ENCODE data around the gene ZDHHC8.

ZDHHC8 gene

DNA sequence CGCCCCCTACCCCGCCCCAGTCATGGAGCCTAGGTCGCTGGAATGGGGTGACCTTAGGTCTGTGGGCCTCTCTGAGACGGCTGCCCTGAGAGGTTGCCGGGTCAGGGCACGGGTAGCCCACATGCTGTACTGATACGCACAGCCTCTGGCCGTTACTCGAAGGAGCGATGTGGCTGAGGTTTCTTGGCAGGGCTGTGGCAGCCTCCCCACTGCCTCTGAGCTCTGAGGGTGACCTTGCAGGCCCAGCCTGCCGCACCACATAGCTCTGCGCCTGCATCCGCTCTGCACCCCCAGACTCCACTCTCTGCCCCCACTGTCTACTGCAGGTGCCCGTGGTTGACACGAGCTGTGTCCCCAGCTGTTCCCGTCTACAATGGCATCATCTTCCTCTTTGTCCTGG, 7.3 kb downstream of the ZDHHC8 start:
- Histone ChIP-seq H3K9me3 (ENCODE audit: insufficient read depth, low read length, severe bottlenecking) (no peaks in the 10 kb centered on the region), H3K27ac (ENCODE audit: low read length) (no peak overlapping the region), H3K4me2 (ENCODE audit: insufficient read depth, low read length) (no peak overlapping the region), H2AFZ (ENCODE audit: low read depth, low read length) (no peak overlapping the region), H3K27me3 (ENCODE audit: insufficient read depth, low read length, poor library complexity) (no peaks in the 10 kb centered on the region), H3K9ac (ENCODE audit: low read depth, low read length) (no peak overlapping the region), H3K4me1 (ENCODE audit: insufficient read depth, low read length) (peaks cover 10% of the 10 kb centered on the region), H3K36me3 (ENCODE audit: insufficient read depth, low read length) (peaks cover 34% of the 10 kb centered on the region), H3K4me3 (ENCODE audit: low read depth in 1 of 2, low read length in 2 of 2) (no peak overlapping the region), H4K20me1 (ENCODE audit: insufficient read depth, low read length) (peaks cover 49% of the 10 kb centered on the region), H3K79me2 (ENCODE audit: insufficient read depth, low read length) (peaks cover 38% of the 10 kb centered on the region)
- TF ChIP-seq EZH2 (IDR thresholded peaks at IDR 0.05; ENCODE audit: borderline replicate concordance, low read depth, low read length, severe bottlenecking): no peak
- TF ChIP-seq, protein P1, sequence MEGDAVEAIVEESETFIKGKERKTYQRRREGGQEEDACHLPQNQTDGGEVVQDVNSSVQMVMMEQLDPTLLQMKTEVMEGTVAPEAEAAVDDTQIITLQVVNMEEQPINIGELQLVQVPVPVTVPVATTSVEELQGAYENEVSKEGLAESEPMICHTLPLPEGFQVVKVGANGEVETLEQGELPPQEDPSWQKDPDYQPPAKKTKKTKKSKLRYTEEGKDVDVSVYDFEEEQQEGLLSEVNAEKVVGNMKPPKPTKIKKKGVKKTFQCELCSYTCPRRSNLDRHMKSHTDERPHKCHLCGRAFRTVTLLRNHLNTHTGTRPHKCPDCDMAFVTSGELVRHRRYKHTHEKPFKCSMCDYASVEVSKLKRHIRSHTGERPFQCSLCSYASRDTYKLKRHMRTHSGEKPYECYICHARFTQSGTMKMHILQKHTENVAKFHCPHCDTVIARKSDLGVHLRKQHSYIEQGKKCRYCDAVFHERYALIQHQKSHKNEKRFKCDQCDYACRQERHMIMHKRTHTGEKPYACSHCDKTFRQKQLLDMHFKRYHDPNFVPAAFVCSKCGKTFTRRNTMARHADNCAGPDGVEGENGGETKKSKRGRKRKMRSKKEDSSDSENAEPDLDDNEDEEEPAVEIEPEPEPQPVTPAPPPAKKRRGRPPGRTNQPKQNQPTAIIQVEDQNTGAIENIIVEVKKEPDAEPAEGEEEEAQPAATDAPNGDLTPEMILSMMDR (IDR thresholded peaks at IDR 0.05; ENCODE audit: borderline replicate concordance, extremely low read depth, low read length, poor library complexity, severe bottlenecking): no peak
- ATAC-seq (ENCODE audit: insufficient read depth, low read depth) (no peak), DNase-seq (no peak)

DNA sequence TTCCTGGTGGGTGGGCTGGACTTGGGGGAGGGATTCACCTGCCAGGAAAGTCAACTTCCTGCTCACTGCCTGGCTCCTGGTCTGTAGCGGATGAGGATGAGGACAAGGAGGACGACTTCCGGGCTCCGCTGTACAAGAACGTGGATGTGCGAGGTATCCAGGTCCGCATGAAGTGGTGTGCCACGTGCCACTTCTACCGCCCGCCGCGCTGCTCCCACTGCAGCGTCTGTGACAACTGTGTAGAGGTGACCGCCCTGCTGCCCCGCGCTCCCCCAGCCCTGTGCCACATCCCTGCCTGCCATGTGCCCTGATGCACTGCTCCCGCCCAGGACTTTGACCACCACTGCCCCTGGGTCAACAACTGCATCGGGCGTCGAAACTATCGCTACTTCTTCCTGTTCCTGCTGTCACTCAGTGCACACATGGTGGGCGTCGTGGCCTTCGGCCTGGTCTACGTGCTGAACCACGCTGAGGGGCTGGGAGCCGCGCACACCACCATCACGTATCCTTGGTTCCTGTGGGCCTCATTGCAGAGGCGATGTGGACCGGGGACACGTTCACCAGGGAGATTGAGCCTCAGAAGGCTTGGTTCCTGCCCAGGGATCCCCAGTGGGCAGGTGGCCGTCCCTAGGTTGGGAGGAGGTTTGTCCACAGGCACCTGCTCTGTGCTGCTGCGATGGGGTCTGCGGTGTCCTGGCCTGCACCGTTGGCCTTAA, 7.9 kb downstream of the ZDHHC8 start:
- no peak overlapping the region for H3K4me2 ChIP-seq (ENCODE audit: insufficient read depth, low read length)
- H3K4me3 ChIP-seq (ENCODE audit: low read depth in 1 of 2, low read length in 2 of 2): no peak overlapping the region
- H2AFZ ChIP-seq (ENCODE audit: low read depth, low read length): no peak overlapping the region
- TF ChIP-seq, protein P1 (IDR thresholded peaks at IDR 0.05; ENCODE audit: borderline replicate concordance, extremely low read depth, low read length, poor library complexity, severe bottlenecking): no peak
- no peak for TF ChIP-seq EZH2 (IDR thresholded peaks at IDR 0.05; ENCODE audit: borderline replicate concordance, low read depth, low read length, severe bottlenecking)
- peaks cover 31% of the 10 kb centered on the region for H3K79me2 ChIP-seq (ENCODE audit: insufficient read depth, low read length)
- H4K20me1 ChIP-seq (ENCODE audit: insufficient read depth, low read length): peaks cover 42% of the 10 kb centered on the region
- no peak overlapping the region for H3K9ac ChIP-seq (ENCODE audit: low read depth, low read length)
- no peaks in the 10 kb centered on the region for H3K9me3 ChIP-seq (ENCODE audit: insufficient read depth, low read length, severe bottlenecking)
- H3K27ac ChIP-seq (ENCODE audit: low read length): no peak overlapping the region
- H3K27me3 ChIP-seq (ENCODE audit: insufficient read depth, low read length, poor library complexity): no peaks in the 10 kb centered on the region
- ATAC-seq (ENCODE audit: insufficient read depth, low read depth): no peak
- DNase-seq: no peak
- H3K36me3 ChIP-seq (ENCODE audit: insufficient read depth, low read length): peaks cover 34% of the 10 kb centered on the region
- peaks cover 3% of the 10 kb centered on the region; the same call in 1 of the 2 replicates for H3K4me1 ChIP-seq (ENCODE audit: insufficient read depth, low read length)

DNA sequence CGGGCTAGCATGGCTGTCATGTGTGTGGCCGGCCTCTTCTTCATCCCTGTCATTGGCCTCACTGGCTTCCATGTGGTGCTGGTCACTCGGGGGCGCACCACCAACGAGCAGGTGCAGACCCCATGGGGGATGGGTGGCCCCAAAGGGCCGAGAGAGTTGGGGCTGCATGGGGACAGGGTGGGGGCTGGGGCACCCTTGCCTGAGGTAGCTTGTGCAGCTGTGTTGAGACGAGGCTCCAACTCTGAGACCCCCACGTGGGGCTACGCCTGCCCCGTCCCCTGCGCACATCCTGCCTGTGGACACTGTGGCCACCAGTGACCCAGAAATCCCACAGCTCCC, 8.5 kb downstream of the ZDHHC8 start:
- Histone ChIP-seq H3K36me3 (ENCODE audit: insufficient read depth, low read length) (peaks cover 34% of the 10 kb centered on the region), H2AFZ (ENCODE audit: low read depth, low read length) (no peak overlapping the region), H3K27ac (ENCODE audit: low read length) (no peak overlapping the region), H3K4me3 (ENCODE audit: low read depth in 1 of 2, low read length in 2 of 2) (no peak overlapping the region), H3K9ac (ENCODE audit: low read depth, low read length) (no peak overlapping the region), H3K4me2 (ENCODE audit: insufficient read depth, low read length) (no peak overlapping the region), H4K20me1 (ENCODE audit: insufficient read depth, low read length) (peaks cover 38% of the 10 kb centered on the region), H3K9me3 (ENCODE audit: insufficient read depth, low read length, severe bottlenecking) (no peaks in the 10 kb centered on the region), H3K27me3 (ENCODE audit: insufficient read depth, low read length, poor library complexity) (no peaks in the 10 kb centered on the region), H3K4me1 (ENCODE audit: insufficient read depth, low read length) (no peaks in the 10 kb centered on the region), H3K79me2 (ENCODE audit: insufficient read depth, low read length) (peaks cover 27% of the 10 kb centered on the region)
- ATAC-seq (ENCODE audit: insufficient read depth, low read depth) (no peak), DNase-seq (no peak)
- TF ChIP-seq, protein P1 (IDR thresholded peaks at IDR 0.05; ENCODE audit: borderline replicate concordance, extremely low read depth, low read length, poor library complexity, severe bottlenecking): no peak
- TF ChIP-seq EZH2 (IDR thresholded peaks at IDR 0.05; ENCODE audit: borderline replicate concordance, low read depth, low read length, severe bottlenecking): no peak
